GM12878 (cell line): ENCODE results near the gene FCRLA.

Experiments used
- BCL3 ChIP-seq: IDR thresholded peaks from 2 replicates; pipeline ENCODE4 v1.6.1; 2011; ENCODE audit warnings: borderline replicate concordance, low read depth, mild to moderate bottlenecking, moderate library complexity, low read length; ENCODE audit not compliant: insufficient read depth, poor library complexity, severe bottlenecking
- CREM ChIP-seq: IDR thresholded peaks from 2 replicates; pipeline ENCODE4 v1.6.1; 2014; ENCODE audit warnings: antibody characterized with exemption, low read depth
- CTCF ChIP-seq, 3 experiments: IDR thresholded peaks in 2 of 3; conservative IDR thresholded peaks in 1 of 3; 2 replicates each; pipeline ENCODE4 v1.5.1; 2011; ENCODE audit warnings: low read depth in 3 of 3, low read length in 3 of 3, mild to moderate bottlenecking in 3 of 3, control low read depth in 2 of 3, moderate library complexity in 2 of 3, inconsistent platforms in 1 of 3, mixed read lengths in 1 of 3; ENCODE audit not compliant: control insufficient read depth in 2 of 3, insufficient read depth in 1 of 3; ENCODE audit errors: extremely low read depth in 1 of 3
- EP300 ChIP-seq, 2 experiments: fragments of 150-350 bp in 1 of 2; IDR thresholded peaks; 2 replicates each; pipeline ENCODE4 v1.6.1; 2011 to 2012; ENCODE audit warnings: low read depth in 2 of 2, low read length in 2 of 2, borderline replicate concordance in 1 of 2, improper control_type of control experiment in 1 of 2, inconsistent platforms in 1 of 2; ENCODE audit not compliant: control insufficient read depth in 1 of 2
- EZH2 ChIP-seq: IDR thresholded peaks from 2 replicates; pipeline ENCODE4 v1.6.1; 2012; ENCODE audit warnings: low read depth, mild to moderate bottlenecking, control low read depth, inconsistent platforms, low read length, borderline replicate concordance; ENCODE audit not compliant: control insufficient read depth
- GABPA ChIP-seq: IDR thresholded peaks from 2 replicates; pipeline ENCODE4 v1.6.1; 2014; ENCODE audit warnings: antibody characterized with exemption, low read depth, mild to moderate bottlenecking, inconsistent platforms
- HDAC6 ChIP-seq: fragments of 200-600 bp; sonication (generic); IDR thresholded peaks from one replicate; pipeline ENCODE4 v1.8.0; 2017; ENCODE audit warnings: antibody characterized with exemption; ENCODE audit not compliant: unreplicated experiment
- JUND ChIP-seq: IDR thresholded peaks from 2 replicates; pipeline ENCODE4 v1.6.1; 2012; ENCODE audit warnings: low read depth, mild to moderate bottlenecking, low read length, improper control_type of control experiment, moderate library complexity
- MEF2A ChIP-seq: IDR thresholded peaks from 2 replicates; pipeline ENCODE4 v1.6.1; 2011; ENCODE audit warnings: low read depth, mild to moderate bottlenecking, low read length, moderate library complexity; ENCODE audit not compliant: insufficient read depth
- NRF1 ChIP-seq: conservative IDR thresholded peaks from 2 replicates; pipeline ENCODE4 v1.6.1; 2011; ENCODE audit warnings: mild to moderate bottlenecking, low read depth, low read length, improper control_type of control experiment
- POLR2A ChIP-seq: IDR thresholded peaks from 2 replicates; pipeline ENCODE4 v1.6.1; 2011; ENCODE audit warnings: low read depth, mild to moderate bottlenecking, low read length
- RBBP5 ChIP-seq: fragments of 200-600 bp; sonication (generic); conservative IDR thresholded peaks from 2 replicates; pipeline ENCODE4 v1.6.1; 2016
- ZBTB11 ChIP-seq: fragments of 450-650 bp; formaldehyde crosslinking; IDR thresholded peaks from 2 replicates; pipeline ENCODE4 v1.5.0; 2022; ENCODE audit warnings: mild to moderate bottlenecking, missing genetic modification characterization

GRCh38 chr1:161743231-161743630, 36.2 kb downstream of the FCRLA start:
- TF ChIP-seq RBBP5 (no peak), GABPA (no peak), JUND (no peak), CTCF (IDR thresholded peaks at IDR 0.05 in 2 of 3, conservative IDR thresholded peaks at IDR 0.05 in 1 of 3; ENCODE audit: control insufficient read depth in 2 of 3, extremely low read depth in 1 of 3, insufficient read depth in 1 of 3, low read depth in 3 of 3, low read length in 3 of 3) (no peak), NRF1 (no peak), MEF2A (no peak), HDAC6 (no peak), POLR2A (no peak), CREM (no peak), EZH2 (no peak), EP300 (IDR thresholded peaks at IDR 0.05; ENCODE audit: borderline replicate concordance in 1 of 2, control insufficient read depth in 1 of 2, low read depth in 2 of 2, low read length in 2 of 2) (no peak), BCL3 (no peak), ZBTB11 (CRISPR knock-in tag) (no peak)
